ENCODE data around the gene IRX2. TPM values are rescaled to one million over a fixed set of nuclear protein-coding genes. Genes with fewer than 3 reads are reported as not detected.

The IRX2 gene
- total and polyA plus RNA-seq, 2 of the 8 experiments (the other 6 are each of a cell fraction or from before 2014, with no cell fraction given), result 23.4 to 40.4 TPM

- CTCF ChIA-PET (ENCODE audit: partially characterized antibody), result interaction anchor here (0.5 to 1.9 kb wide), 5 partner anchors 22 to 1967 kb away, joined by 3 to 5 read pairs (median 4); no protein-coding TSS in a partner anchor
- H3K9ac ChIP-seq (replicated peaks in 1 of 4; ENCODE audit: extremely low read depth in 1 of 4, low read depth in 3 of 4, low read length in 3 of 4), result no peak overlapping the region
- no peak for TF ChIP-seq EP300 (IDR thresholded peaks at IDR 0.05; ENCODE audit: borderline replicate concordance in 1 of 2, low read depth in 2 of 2, low read length in 2 of 2)
- no peak for TF ChIP-seq POLR2AphosphoS5 (IDR thresholded peaks at IDR 0.05; ENCODE audit: low read depth, low read length)
- no peak for TF ChIP-seq TBP (IDR thresholded peaks at IDR 0.05; ENCODE audit: low read depth, low read length)
- no peak for TF ChIP-seq BRCA1 (IDR thresholded peaks at IDR 0.05; ENCODE audit: low read depth, low read length)
- no peak for TF ChIP-seq ASH2L (IDR thresholded peaks at IDR 0.05; ENCODE audit: low read length)
- no peak for TF ChIP-seq CBX8 (IDR thresholded peaks at IDR 0.05; ENCODE audit: borderline replicate concordance, low read depth, low read length)
- TF ChIP-seq HDAC6 (IDR thresholded peaks at IDR 0.05; ENCODE audit: low read depth, low read length), result no peak
- TF ChIP-seq KDM1A (IDR thresholded peaks at IDR 0.05; ENCODE audit: borderline replicate concordance, low read length), result no peak
- TF ChIP-seq EZH2 (IDR thresholded peaks at IDR 0.05; ENCODE audit: low read depth, low read length, severe bottlenecking), result no peak
- TF ChIP-seq CHD2 (IDR thresholded peaks at IDR 0.05; ENCODE audit: low read length), result no peak
- TF ChIP-seq NRF1 (IDR thresholded peaks at IDR 0.05; ENCODE audit: low read depth, low read length), result no peak
- no peak for TF ChIP-seq KDM5A (IDR thresholded peaks at IDR 0.05; ENCODE audit: low read length)
- no peak for TF ChIP-seq KDM4A (IDR thresholded peaks at IDR 0.05; ENCODE audit: low read depth, low read length, severe bottlenecking)
Measured at GRCh38 chr5:2732850-2733249, 18.6 kb downstream of the IRX2 start.

More at GRCh38 chr5:2732850-2733249, 18.6 kb downstream of the IRX2 start:
- Histone ChIP-seq H3K4me3 (ENCODE audit: extremely low read depth in 1 of 4, insufficient read depth in 2 of 4, low read depth in 3 of 4, low read length in 4 of 4) (no peak overlapping the region), H3K4ac (replicated peaks; ENCODE audit: insufficient read length, low read depth, low read length) (no peak overlapping the region), H2AK5ac (ENCODE audit: low read depth, low read length) (no peak overlapping the region), H3K14ac (ENCODE audit: insufficient read length) (no peak overlapping the region), H3K4me2 (ENCODE audit: insufficient read depth in 1 of 2, low read depth in 2 of 2, low read length in 2 of 2) (no peak overlapping the region), H2BK15ac (ENCODE audit: low read length) (no peak overlapping the region), H4K91ac (replicated peaks; ENCODE audit: insufficient read length, low read length) (no peak overlapping the region), H3K9me3 (ENCODE audit: insufficient read depth in 2 of 2, low read depth in 1 of 2, low read length in 1 of 2) (no peaks in the 10 kb centered on the region), H2BK12ac (ENCODE audit: low read depth, low read length) (no peak overlapping the region), H3K79me1 (ENCODE audit: low read depth, low read length) (no peaks in the 10 kb centered on the region), H3K56ac (replicated peaks; ENCODE audit: insufficient read length, low read depth, low read length) (no peak overlapping the region), H4K8ac (ENCODE audit: extremely low read depth, insufficient read depth, low read length) (no peak overlapping the region), H3K79me2 (ENCODE audit: control insufficient read depth in 1 of 2, insufficient read depth in 2 of 2, low read length in 2 of 2) (no peaks in the 10 kb centered on the region), H4K20me1 (replicated peaks in 1 of 2; ENCODE audit: control insufficient read depth in 1 of 2, insufficient read depth in 2 of 2, low read length in 2 of 2) (peaks cover 1 to 2% of the 10 kb centered on the region in 2 experiments), H3K23ac (ENCODE audit: insufficient read length) (no peak overlapping the region), H3K18ac (ENCODE audit: extremely low read depth, low read length) (no peak overlapping the region), H3K27ac (ENCODE audit: low read depth, low read length) (no peak overlapping the region), H2BK120ac (replicated peaks; ENCODE audit: low read depth, low read length) (no peak overlapping the region), H4K5ac (ENCODE audit: insufficient read length, low read depth, low read length) (no peak overlapping the region), H2BK5ac (ENCODE audit: low read depth, low read length) (no peak overlapping the region), H3K23me2 (ENCODE audit: low read depth, low read length) (no peaks in the 10 kb centered on the region), H3K36me3 (ENCODE audit: control insufficient read depth in 2 of 4, insufficient read depth in 4 of 4, low read length in 3 of 4) (no peaks in the 10 kb centered on the region), H3K27me3 (replicated peaks in 1 of 4; ENCODE audit: control insufficient read depth in 3 of 4, extremely low read depth in 1 of 4, insufficient read depth in 3 of 4, low read length in 3 of 4) (peaks cover 0 to 16% (median 10%) of the 10 kb centered on the region in 4 experiments; a peak in 6 of 7 replicates), H3K4me1 (replicated peaks in 1 of 4; ENCODE audit: control insufficient read depth in 3 of 4, insufficient read depth in 4 of 4, low read length in 3 of 4) (peaks cover 0 to 5% (median 0%) of the 10 kb centered on the region in 4 experiments; a peak in 2 of 7 replicates), H2AFZ (ENCODE audit: low read length) (no peak overlapping the region), H2BK20ac (ENCODE audit: low read length) (no peak overlapping the region)
- FAIRE-seq (no peak), DNase-seq (ENCODE audit: low read depth in 1 of 2, low spot score in 2 of 2) (no peak)
- WGBS, 2 experiments (ENCODE audit: extremely low coverage in 1 of 2, insufficient coverage in 1 of 2, insufficient read length in 1 of 2, insufficient replicate concordance in 2 of 2, low coverage in 1 of 2, low lambda C conversion rate in 2 of 2, missing lambda C conversion rate in 1 of 2), result 67% methylated on average over 3 of the region's 3 CpGs; no CpG with 5 or more reads in 1 of the 2 experiments
- POLR2A ChIA-PET (ENCODE audit: partially characterized antibody), result interaction anchor here (0.8 to 1.7 kb wide), 3 partner anchors 17 to 21 kb away, joined by 3 to 5 read pairs (median 4); partner anchors contain the start of gene IRX2
